GM12801 (cell line): ENCODE data around the gene FAM184A.

Experiments used
- CTCF ChIP-seq: IDR thresholded peaks from one replicate; pipeline ENCODE4 v1.5.1; 2011; ENCODE audit warnings: control low read depth; ENCODE audit not compliant: insufficient read length; ENCODE audit errors: extremely low read depth

The FAM184A gene

GRCh38 chr6:119108076-119108475 lies 29.6 kb upstream of the FAM184A start:
- no peak for TF ChIP-seq CTCF

GRCh38 chr6:119105282-119105681 lies 26.8 kb upstream of the FAM184A start:
- TF ChIP-seq CTCF = no peak

- TF ChIP-seq CTCF = no peak
These were observed 24.4 kb upstream of the FAM184A start for GRCh38 chr6:119102901-119103300.

- no peak for TF ChIP-seq CTCF
These were observed 21.7 kb upstream of the FAM184A start for GRCh38 chr6:119100115-119100514.

- TF ChIP-seq CTCF = no peak
These were observed 18.5 kb upstream of the FAM184A start for GRCh38 chr6:119096721-119097565.

- no peak for TF ChIP-seq CTCF
These were observed 11.8 kb upstream of the FAM184A start for GRCh38 chr6:119090256-119090655.

GRCh38 chr6:119084784-119085183 lies 6.3 kb upstream of the FAM184A start:
- TF ChIP-seq CTCF = no peak

- no peak for TF ChIP-seq CTCF
These were observed 4.5 kb upstream of the FAM184A start for GRCh38 chr6:119083007-119083406.
